Tibial artery (tissue), 4 donors: ENCODE results near the gene ROR2.
"Not testable (repeated sequence)": the region's sequence is repeated elsewhere in the genome, so short reads cannot be mapped to it uniquely, and the experiment has no call there.

ENCODE experiments used
- DNase-seq, 2 donors: peaks; one replicate each; pipeline ENCODE4 v3.0.0-alpha.2; 2019
- H3K27ac ChIP-seq, 2 donors: fragments of 200-600 bp; sonication (generic) in 1 of 2; 1 replicate in 1 of 2; 2 replicates in 1 of 2; pipeline ENCODE4 v1.5.1; 2018 to 2019; ENCODE audit warnings: mild to moderate bottlenecking in 1 of 2
- H3K27me3 ChIP-seq, 2 donors: fragments of 200-600 bp; sonication (generic) in 1 of 2; one replicate each; pipeline versions ENCODE4 v1.5.1 to v1.6.0; 2016 to 2019
- H3K36me3 ChIP-seq, 3 donors: fragments of 200-600 bp; sonication (generic) in 2 of 3; one replicate each; pipeline ENCODE4 v1.5.1; 2016 to 2019; ENCODE audit warnings: mild to moderate bottlenecking in 2 of 3
- H3K4me1 ChIP-seq, 4 donors: fragments of 200-600 bp; sonication (generic) in 2 of 4; 1 replicate in 3 of 4; 2 replicates in 1 of 4; pipeline ENCODE4 v1.5.1; 2016 to 2019
- H3K4me3 ChIP-seq, 2 donors: fragments of 200-600 bp; sonication (generic) in 1 of 2; 1 replicate in 1 of 2; 2 replicates in 1 of 2; pipeline ENCODE4 v1.5.1; 2018 to 2019; ENCODE audit warnings: mild to moderate bottlenecking in 2 of 2
- H3K9me3 ChIP-seq, 3 donors: fragments of 200-600 bp; sonication (generic) in 1 of 3; one replicate each; pipeline ENCODE4 v1.5.1; 2016 to 2019
- intact Hi-C: fragments of 100-400 bp; cut with DNase I; formaldehyde crosslinking; loops from one replicate; pipeline ENCODE4 v1.15.0; 2023; ENCODE audit warnings: low total_unique reads
- TF ChIP-seq, protein P1 (sequence below), 2 experiments: fragments of 200-600 bp in 1 of 2; fragments of 450-650 bp in 1 of 2; IDR thresholded peaks; one replicate each; pipeline ENCODE4 v1.5.1; 2017 to 2019; ENCODE audit warnings: antibody characterized with exemption in 2 of 2, mild to moderate bottlenecking in 1 of 2, moderate library complexity in 1 of 2

ROR2 gene

DNA sequence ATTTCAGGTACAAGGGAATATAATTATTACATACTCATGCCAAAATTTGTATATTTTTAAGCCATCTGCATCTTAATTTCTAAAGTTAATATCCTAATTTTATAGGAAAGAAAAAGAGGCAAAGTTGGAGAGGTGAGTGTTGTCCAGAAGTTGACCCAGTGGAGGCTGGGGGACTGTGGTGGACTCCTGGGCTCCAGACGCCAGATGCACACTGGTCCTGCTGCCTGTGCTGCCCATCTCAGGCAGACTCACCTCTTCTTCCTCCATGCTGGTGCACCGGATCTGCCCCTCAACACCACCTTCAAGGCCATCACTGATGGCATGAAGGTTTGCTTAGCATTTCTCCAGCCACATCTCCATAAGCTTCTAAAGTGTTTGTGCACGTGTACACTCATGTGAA lies 305.6 kb downstream of the ROR2 start:
- Histone ChIP-seq H3K9me3 (peaks cover 0 to 11% (median 5%) of the 10 kb centered on the region in 3 donors), H3K4me3 (no peak overlapping the region), H3K27me3 (peaks cover 0 to 3% of the 10 kb centered on the region in 2 donors), H3K27ac (no peak overlapping the region), H3K36me3 (no peaks in the 10 kb centered on the region), H3K4me1 (no peaks in the 10 kb centered on the region)
- intact Hi-C loops, result no loop called here
- no peak for DNase-seq
- TF ChIP-seq, protein P1, sequence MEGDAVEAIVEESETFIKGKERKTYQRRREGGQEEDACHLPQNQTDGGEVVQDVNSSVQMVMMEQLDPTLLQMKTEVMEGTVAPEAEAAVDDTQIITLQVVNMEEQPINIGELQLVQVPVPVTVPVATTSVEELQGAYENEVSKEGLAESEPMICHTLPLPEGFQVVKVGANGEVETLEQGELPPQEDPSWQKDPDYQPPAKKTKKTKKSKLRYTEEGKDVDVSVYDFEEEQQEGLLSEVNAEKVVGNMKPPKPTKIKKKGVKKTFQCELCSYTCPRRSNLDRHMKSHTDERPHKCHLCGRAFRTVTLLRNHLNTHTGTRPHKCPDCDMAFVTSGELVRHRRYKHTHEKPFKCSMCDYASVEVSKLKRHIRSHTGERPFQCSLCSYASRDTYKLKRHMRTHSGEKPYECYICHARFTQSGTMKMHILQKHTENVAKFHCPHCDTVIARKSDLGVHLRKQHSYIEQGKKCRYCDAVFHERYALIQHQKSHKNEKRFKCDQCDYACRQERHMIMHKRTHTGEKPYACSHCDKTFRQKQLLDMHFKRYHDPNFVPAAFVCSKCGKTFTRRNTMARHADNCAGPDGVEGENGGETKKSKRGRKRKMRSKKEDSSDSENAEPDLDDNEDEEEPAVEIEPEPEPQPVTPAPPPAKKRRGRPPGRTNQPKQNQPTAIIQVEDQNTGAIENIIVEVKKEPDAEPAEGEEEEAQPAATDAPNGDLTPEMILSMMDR (IDR thresholded peaks at IDR 0.05), result no peak

DNA sequence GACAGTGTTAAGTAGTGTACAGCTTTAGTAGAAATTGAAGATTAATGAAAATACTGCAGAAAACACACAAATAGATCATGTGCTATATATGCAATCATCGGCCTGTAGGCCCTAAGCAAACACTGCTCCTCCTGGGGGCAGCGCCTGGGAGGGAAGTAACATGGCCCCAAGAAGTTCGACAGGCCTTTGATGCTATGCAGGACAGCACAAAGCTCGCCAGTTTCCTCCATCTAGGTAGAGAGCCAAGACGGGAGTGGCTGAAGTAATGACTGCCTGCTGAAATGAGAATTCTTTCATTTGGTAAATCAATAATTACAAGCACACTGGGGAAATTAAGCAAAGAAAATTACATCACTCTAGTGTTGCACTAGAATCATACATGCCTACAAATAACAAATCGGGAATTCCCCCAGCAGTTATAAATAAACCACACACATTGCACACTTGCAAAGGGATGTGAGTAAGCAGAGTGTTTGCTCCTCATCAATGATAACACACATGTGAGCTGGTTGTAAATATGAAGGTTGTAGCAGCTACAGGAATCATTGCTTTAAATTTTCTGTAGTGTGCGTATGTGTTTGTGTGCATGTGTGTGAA lies 306.4 kb downstream of the ROR2 start:
- peaks cover 0 to 11% (median 5%) of the 10 kb centered on the region in 3 donors for H3K9me3 ChIP-seq
- no peaks in the 10 kb centered on the region for H3K4me1 ChIP-seq
- TF ChIP-seq, protein P1 (IDR thresholded peaks at IDR 0.05), result no peak
- H3K36me3 ChIP-seq, result no peaks in the 10 kb centered on the region
- H3K4me3 ChIP-seq, result no peak overlapping the region
- peaks cover 0 to 3% of the 10 kb centered on the region in 2 donors for H3K27me3 ChIP-seq
- intact Hi-C loops, result no loop called here
- no peak for DNase-seq
- H3K27ac ChIP-seq, result no peak overlapping the region

DNA sequence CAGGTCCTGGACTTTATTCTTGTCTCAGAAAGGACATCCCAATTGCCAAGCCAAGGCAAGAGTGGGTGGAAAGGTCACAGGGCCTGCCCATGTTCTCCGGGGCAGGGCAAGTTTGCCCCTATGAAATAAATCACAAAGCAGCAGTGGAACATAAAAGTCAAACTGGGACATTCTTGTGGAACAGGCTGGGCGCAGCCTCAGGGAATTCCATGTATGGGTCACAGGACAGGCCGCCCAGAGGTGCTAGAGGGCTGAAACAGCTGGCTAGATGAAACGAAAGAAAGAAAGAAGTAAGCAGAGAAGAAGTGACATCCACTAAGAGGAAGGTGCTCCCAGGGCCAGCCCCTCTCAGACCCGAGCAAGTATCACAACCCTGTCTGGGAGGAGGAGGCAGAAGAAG lies 307.3 kb downstream of the ROR2 start:
- H3K9me3 ChIP-seq, result peaks cover 0 to 11% (median 5%) of the 10 kb centered on the region in 3 donors
- no peak overlapping the region for H3K27ac ChIP-seq
- peaks cover 0 to 3% of the 10 kb centered on the region in 2 donors for H3K27me3 ChIP-seq
- no peaks in the 10 kb centered on the region for H3K4me1 ChIP-seq
- DNase-seq, result no peak
- TF ChIP-seq, protein P1 (IDR thresholded peaks at IDR 0.05), result no peak
- intact Hi-C loops, result no loop called here
- H3K36me3 ChIP-seq, result no peaks in the 10 kb centered on the region
- no peak overlapping the region for H3K4me3 ChIP-seq

DNA sequence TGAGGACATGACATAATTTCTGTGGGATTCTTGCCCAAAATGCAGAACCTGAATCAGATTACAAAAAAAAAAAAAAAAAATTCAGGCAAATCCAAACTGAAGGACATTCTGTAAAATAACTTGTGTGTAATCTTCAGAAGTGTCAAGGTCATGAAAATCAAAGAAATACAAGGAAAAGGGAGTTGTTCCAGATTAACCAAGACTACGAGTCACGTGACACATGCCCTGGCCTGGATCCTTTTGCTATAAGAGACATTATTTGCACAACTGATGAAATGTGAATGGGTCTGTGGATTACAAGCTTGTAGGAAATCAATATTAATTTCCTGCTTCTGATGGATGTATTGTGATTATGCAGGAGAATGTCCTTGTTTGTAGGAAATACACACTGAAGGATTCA lies 309.6 kb downstream of the ROR2 start:
- Histone ChIP-seq H3K27me3 (no peaks in the 10 kb centered on the region), H3K4me3 (no peak overlapping the region), H3K9me3 (peaks cover 0 to 11% (median 5%) of the 10 kb centered on the region in 3 donors), H3K27ac (no peak overlapping the region), H3K36me3 (no peaks in the 10 kb centered on the region), H3K4me1 (no peaks in the 10 kb centered on the region)
- DNase-seq, result no peak
- intact Hi-C loops, result no loop called here
- TF ChIP-seq, protein P1 (IDR thresholded peaks at IDR 0.05), result no peak

DNA sequence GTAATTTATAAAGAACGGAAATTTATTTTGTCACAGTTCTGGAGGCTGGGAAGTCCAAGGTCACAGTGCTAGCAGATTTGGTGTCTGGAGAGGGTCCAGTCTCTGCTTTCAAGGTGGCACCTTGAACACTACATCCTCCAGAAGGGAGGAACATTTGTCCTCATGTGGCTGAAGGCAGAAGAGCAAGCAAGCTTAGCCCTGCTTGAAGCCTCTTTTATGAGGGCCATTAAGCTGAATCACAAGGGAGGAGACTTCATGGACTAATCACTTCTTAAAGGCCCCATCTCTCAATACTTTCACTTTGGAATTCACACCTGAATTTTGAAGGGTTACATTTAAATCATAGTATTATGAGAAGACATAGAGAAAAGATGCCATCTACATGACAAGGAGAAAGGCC lies 311.0 kb downstream of the ROR2 start:
- no peaks in the 10 kb centered on the region for H3K27me3 ChIP-seq
- H3K4me1 ChIP-seq, result no peaks in the 10 kb centered on the region
- TF ChIP-seq, protein P1 (IDR thresholded peaks at IDR 0.05), result no peak
- no peak overlapping the region for H3K4me3 ChIP-seq
- intact Hi-C loops, result no loop called here
- DNase-seq, result no peak
- H3K9me3 ChIP-seq, result peaks cover 0 to 11% (median 5%) of the 10 kb centered on the region in 3 donors
- no peaks in the 10 kb centered on the region for H3K36me3 ChIP-seq
- no peak overlapping the region for H3K27ac ChIP-seq

DNA sequence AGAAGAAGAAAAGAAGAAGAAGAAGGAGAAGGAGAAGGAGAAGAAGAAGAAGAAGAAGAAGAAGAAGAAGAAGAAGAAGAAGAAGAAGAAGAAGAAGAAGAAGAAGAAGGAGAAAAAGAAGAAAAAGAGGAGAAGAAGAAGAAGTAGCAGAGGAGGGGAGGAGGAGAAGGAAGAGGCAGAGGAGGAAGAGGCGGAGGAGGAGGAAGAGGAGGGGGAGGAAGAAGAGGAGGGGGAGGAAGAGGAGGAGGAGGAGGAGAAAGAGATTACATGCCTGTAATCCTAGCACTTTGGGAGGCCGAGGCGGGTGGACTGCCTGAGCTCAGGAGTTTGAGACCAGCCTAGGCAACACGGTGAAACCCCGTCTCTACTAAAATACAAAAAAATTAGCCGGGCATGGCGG lies 315.2 kb downstream of the ROR2 start:
- H3K4me1 ChIP-seq, intact Hi-C loops, DNase-seq, H3K9me3 ChIP-seq, H3K4me3 ChIP-seq, H3K36me3 ChIP-seq, H3K27ac ChIP-seq, H3K27me3 ChIP-seq: not testable (repeated sequence)
